Measurements from ENCODE around the gene BRI3. TPM values are rescaled to one million over a fixed set of nuclear protein-coding genes. Genes with fewer than 3 reads are reported as not detected.

Gene BRI3
- total and polyA plus RNA-seq, 2 of the 8 experiments (the other 6 are each of a cell fraction or from before 2014, with no cell fraction given), result 77.5 to 93.4 TPM

DNA sequence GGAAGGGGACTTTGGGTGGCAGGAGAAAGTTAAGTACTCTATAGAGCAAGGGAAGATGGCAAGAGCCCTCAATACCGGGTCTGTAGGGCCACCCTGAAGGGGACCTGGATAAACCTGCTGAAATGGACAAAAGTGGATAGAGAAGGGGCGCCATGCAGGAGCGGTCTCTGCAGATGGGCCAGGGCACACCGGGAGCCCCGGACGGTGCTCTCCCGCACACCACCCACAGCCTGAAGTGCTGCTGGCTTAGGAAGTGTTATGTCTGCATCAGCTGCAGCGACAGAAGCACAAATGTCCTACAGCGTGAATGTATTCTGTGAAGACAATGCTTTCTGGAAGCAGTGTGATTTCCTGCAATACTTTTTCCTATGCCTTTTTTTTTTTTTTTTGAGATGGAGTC, 37.7 kb downstream of the BRI3 start:
- Histone ChIP-seq H3K4ac (replicated peaks; ENCODE audit: insufficient read length, low read depth, low read length) (no peak overlapping the region), H3K9ac (replicated peaks in 1 of 4; ENCODE audit: extremely low read depth in 1 of 4, low read depth in 3 of 4, low read length in 3 of 4) (no peak overlapping the region), H3K9me3 (ENCODE audit: insufficient read depth in 2 of 2, low read depth in 1 of 2, low read length in 1 of 2) (peaks cover 0 to 8% of the 10 kb centered on the region in 2 experiments; a peak in 1 of 4 replicates), H2BK120ac (replicated peaks; ENCODE audit: low read depth, low read length) (no peak overlapping the region), H3K27me3 (replicated peaks in 1 of 4; ENCODE audit: control insufficient read depth in 3 of 4, extremely low read depth in 1 of 4, insufficient read depth in 3 of 4, low read length in 3 of 4) (no peaks in the 10 kb centered on the region), H3K79me2 (ENCODE audit: control insufficient read depth in 1 of 2, insufficient read depth in 2 of 2, low read length in 2 of 2) (peaks cover 0 to 26% of the 10 kb centered on the region in 2 experiments; a peak in 2 of 4 replicates), H3K4me2 (ENCODE audit: insufficient read depth in 1 of 2, low read depth in 2 of 2, low read length in 2 of 2) (no peak overlapping the region), H4K20me1 (replicated peaks in 1 of 2; ENCODE audit: control insufficient read depth in 1 of 2, insufficient read depth in 2 of 2, low read length in 2 of 2) (peaks cover 4 to 6% of the 10 kb centered on the region in 2 experiments), H4K5ac (ENCODE audit: insufficient read length, low read depth, low read length) (no peak overlapping the region), H3K23me2 (ENCODE audit: low read depth, low read length) (no peaks in the 10 kb centered on the region), H3K14ac (ENCODE audit: insufficient read length) (no peak overlapping the region), H2BK20ac (ENCODE audit: low read length) (no peak overlapping the region), H4K8ac (ENCODE audit: extremely low read depth, insufficient read depth, low read length) (no peak overlapping the region), H3K23ac (ENCODE audit: insufficient read length) (no peak overlapping the region), H3K36me3 (ENCODE audit: control insufficient read depth in 2 of 4, insufficient read depth in 4 of 4, low read length in 3 of 4) (peaks cover 5 to 30% (median 16%) of the 10 kb centered on the region in 4 experiments; a peak in 6 of 8 replicates), H4K91ac (replicated peaks; ENCODE audit: insufficient read length, low read length) (no peak overlapping the region), H3K4me3 (ENCODE audit: extremely low read depth in 1 of 4, insufficient read depth in 2 of 4, low read depth in 3 of 4, low read length in 4 of 4) (no peak overlapping the region), H3K56ac (replicated peaks; ENCODE audit: insufficient read length, low read depth, low read length) (no peak overlapping the region), H2BK15ac (ENCODE audit: low read length) (no peak overlapping the region), H2AK5ac (ENCODE audit: low read depth, low read length) (no peak overlapping the region), H3K79me1 (ENCODE audit: low read depth, low read length) (no peaks in the 10 kb centered on the region; the same call in 1 of the 2 replicates), H3K18ac (ENCODE audit: extremely low read depth, low read length) (no peak overlapping the region), H2AFZ (ENCODE audit: low read length) (no peak overlapping the region), H2BK12ac (ENCODE audit: low read depth, low read length) (no peak overlapping the region), H3K4me1 (replicated peaks in 1 of 4; ENCODE audit: control insufficient read depth in 3 of 4, insufficient read depth in 4 of 4, low read length in 3 of 4) (peaks cover 4 to 14% (median 10%) of the 10 kb centered on the region in 4 experiments), H2BK5ac (ENCODE audit: low read depth, low read length) (no peak overlapping the region), H3K27ac (ENCODE audit: low read depth, low read length) (no peak overlapping the region)
- 98% methylated on average over 9 of the region's 9 CpGs; no CpG with 5 or more reads in 1 of the 2 experiments for WGBS, 2 experiments (ENCODE audit: extremely low coverage in 1 of 2, insufficient coverage in 1 of 2, insufficient read length in 1 of 2, insufficient replicate concordance in 2 of 2, low coverage in 1 of 2, low lambda C conversion rate in 2 of 2, missing lambda C conversion rate in 1 of 2)
- ChIA-PET CTCF (ENCODE audit: partially characterized antibody) (interaction anchor here (0.8 to 1.2 kb wide), 3 partner anchors 14 to 83 kb away, joined by 3 read pairs; no protein-coding TSS in a partner anchor), POLR2A (ENCODE audit: partially characterized antibody) (interaction anchor here (1.2 kb wide), 1 partner anchor 13 kb away, joined by 3 read pairs; no protein-coding TSS in a partner anchor)
- FAIRE-seq (no peak), DNase-seq (ENCODE audit: low read depth in 1 of 2, low spot score in 2 of 2) (no peak)
- TF ChIP-seq CTBP2 (IDR thresholded peaks at IDR 0.05; ENCODE audit: borderline replicate concordance, insufficient read depth, insufficient read length, low read length) (no peak), EGR1 (IDR thresholded peaks at IDR 0.05; ENCODE audit: borderline replicate concordance, low read depth, low read length) (no peak), SP4 (IDR thresholded peaks at IDR 0.05; ENCODE audit: low read length) (no peak), GTF2F1 (IDR thresholded peaks at IDR 0.05; ENCODE audit: borderline replicate concordance, low read depth, low read length) (no peak), SP2 (IDR thresholded peaks at IDR 0.05; ENCODE audit: low read length) (no peak), BRCA1 (IDR thresholded peaks at IDR 0.05; ENCODE audit: low read depth, low read length) (no peak), SAP30 (IDR thresholded peaks at IDR 0.05; ENCODE audit: insufficient read depth, insufficient replicate concordance, low read length) (no peak), CHD1 (IDR thresholded peaks at IDR 0.05; ENCODE audit: low read depth, low read length) (no peak), SUZ12 (IDR thresholded peaks at IDR 0.05; ENCODE audit: low read length) (no peak), CBX5 (IDR thresholded peaks at IDR 0.05; ENCODE audit: low read depth, low read length) (no peak), PHF8 (conservative IDR thresholded peaks at IDR 0.05; ENCODE audit: low read depth, low read length) (no peak), MAX (IDR thresholded peaks at IDR 0.05) (no peak), ATF3 (IDR thresholded peaks at IDR 0.05; ENCODE audit: insufficient read depth, low read depth, low read length) (no peak)
